ENCODE measurements around the gene INF2.

GRCh38 chr14:104734601-104734990 lies 45.2 kb downstream of the INF2 start:
- no peak for TF ChIP-seq CTCF (IDR thresholded peaks at IDR 0.05)
- no peak for TF ChIP-seq EZH2 (IDR thresholded peaks at IDR 0.05)
- no peak for TF ChIP-seq EZH2phosphoT487 (IDR thresholded peaks at IDR 0.05)

Measured in neural progenitor cell (in vitro differentiated cells).